GM19238 (cell line): ENCODE measurements around the gene TUFT1.
"Not testable (repeated sequence)": the region's sequence is repeated elsewhere in the genome, so short reads cannot be mapped to it uniquely, and the experiment has no call there.

Experiments used
- DNase-seq: peaks from one replicate; pipeline ENCODE4 v3.0.0; 2011; ENCODE audit warnings: low spot score; ENCODE audit not compliant: insufficient read length

Gene TUFT1

DNA sequence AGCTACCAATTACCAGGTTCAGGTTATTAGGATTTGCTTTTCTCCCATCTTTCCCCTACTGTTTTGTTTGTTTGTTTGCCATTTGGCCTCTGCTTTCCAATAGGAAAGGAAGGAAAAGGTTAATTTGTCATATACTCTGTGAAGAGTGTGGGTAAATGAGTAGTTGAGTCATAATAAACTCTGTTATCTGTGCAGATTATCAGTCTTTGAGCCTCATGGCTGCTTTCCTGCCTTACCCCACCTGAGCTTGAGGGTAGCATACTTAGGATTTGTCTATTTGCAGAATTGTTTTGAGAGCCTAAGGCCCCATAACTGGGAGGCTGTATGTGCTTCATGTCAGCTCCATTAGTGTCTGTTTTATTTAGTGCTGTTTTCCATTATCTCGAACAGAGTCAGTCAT lies 38.8 kb downstream of the TUFT1 start:
- DNase-seq: no peak

GRCh38 chr1:151579436-151580225 lies 39.5 kb downstream of the TUFT1 start:
- no peak for DNase-seq

DNA sequence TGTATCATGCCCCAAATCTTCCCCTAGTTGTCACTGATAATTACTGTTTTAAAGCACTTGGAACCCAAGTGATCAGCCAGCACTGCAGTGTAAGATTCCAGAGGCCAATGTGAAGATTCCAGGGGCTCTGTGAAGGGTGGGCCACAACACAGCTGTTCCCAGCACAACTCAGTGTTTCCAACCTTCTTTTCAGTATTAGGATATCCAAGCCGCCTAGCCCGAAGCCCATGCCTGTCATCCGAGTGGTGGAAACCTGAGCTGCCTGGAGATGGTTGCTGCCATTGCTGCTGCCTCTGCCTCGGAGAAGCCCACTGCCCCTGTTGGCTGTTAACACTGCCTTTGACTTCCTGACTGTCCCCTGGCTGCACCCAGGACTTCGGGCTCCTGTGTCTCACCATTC lies 41.3 kb downstream of the TUFT1 start:
- DNase-seq: no peak

- no peak for DNase-seq
Observed at GRCh38 chr1:151581921-151582320, 41.8 kb downstream of the TUFT1 start.

DNA sequence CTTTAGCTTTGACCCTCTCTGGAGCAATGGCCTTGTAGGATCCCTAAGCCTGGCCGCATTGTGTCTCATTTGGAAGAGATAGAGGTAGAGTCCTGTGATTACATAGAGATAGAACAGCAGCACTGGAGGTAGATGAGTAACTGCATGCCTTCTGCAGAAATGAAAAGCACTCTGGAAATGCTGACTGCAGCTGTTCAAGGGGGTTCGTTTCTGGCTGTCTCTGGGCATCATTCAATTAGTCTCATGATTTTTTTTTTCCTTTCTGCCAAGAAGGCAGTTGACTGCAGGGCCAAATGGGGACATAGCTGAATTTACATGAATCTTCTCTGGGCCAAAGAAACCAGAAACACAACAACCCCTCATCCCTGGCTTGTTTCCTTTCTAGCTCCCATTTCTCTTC lies 43.7 kb downstream of the TUFT1 start:
- no peak for DNase-seq

DNA sequence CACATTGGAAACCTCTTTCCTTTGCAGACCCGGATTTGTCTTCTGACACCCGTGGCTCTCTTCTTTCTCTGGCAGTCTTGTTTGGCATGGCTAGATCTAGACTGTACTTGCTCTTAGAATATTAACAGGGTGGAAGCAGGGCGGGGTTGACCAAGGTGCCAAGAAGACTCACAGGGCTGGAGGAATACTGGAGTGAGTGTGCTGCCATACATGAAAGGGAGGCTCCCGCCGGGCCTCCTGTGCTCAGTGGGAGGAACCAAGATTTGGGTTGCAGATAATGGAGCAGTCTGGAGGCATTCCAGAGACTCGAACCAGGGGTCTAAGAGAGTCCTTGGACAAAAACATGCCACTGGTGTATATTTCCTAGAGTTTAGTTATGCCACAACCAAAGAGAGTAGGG lies 44.2 kb downstream of the TUFT1 start:
- no peak for DNase-seq

GRCh38 chr1:151584780-151585179 lies 44.7 kb downstream of the TUFT1 start:
- no peak for DNase-seq

- no peak for DNase-seq
Observed at GRCh38 chr1:151585622-151586021, 45.5 kb downstream of the TUFT1 start.

GRCh38 chr1:151590961-151591360 lies 50.9 kb downstream of the TUFT1 start:
- DNase-seq: no peak

- DNase-seq: no peak
Observed at GRCh38 chr1:151593730-151594129, 53.6 kb downstream of the TUFT1 start.

GRCh38 chr1:151594143-151594625 lies 54.1 kb downstream of the TUFT1 start:
- DNase-seq: peak; percentile 79

DNA sequence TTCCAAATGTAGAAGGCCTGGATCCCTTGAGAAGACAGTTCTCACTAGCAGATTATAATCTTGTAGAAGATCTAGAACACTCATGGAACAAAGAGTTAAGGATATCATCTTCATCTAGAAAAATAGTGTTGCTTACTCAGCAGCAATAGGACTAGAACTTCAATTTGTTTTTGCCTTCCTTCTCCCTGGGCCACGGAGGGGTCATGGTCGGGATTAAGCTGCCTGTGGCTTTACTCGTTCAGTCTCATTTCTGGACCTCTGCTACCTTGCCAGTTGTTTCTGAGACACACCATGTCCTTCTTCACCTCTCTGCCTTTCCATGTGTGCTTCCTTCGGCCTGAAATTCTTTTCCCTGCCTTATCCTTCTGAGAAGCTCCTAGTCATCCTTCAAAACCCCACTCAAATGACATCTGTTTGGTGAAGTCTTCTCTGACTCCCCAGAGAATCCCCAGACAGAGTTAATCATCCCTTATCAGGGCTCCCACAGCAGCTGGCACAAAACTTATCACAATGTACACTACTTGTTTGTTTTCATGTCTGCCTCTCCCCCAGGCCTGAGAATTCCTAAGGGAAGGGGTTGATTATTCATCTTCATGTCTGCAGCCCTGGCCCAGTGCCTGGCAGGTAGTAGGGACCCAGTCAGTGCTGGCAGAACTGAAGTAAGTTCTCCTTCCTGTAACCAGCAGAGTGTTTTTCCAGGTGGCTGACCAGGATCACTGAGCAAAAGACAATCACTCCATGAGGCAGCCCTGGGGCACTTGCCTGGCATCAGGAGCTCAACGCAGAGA lies 56.3 kb downstream of the TUFT1 start:
- no peak for DNase-seq

- not testable (repeated sequence) for DNase-seq
Observed at GRCh38 chr1:151602550-151602949, 62.4 kb downstream of the TUFT1 start.

DNA sequence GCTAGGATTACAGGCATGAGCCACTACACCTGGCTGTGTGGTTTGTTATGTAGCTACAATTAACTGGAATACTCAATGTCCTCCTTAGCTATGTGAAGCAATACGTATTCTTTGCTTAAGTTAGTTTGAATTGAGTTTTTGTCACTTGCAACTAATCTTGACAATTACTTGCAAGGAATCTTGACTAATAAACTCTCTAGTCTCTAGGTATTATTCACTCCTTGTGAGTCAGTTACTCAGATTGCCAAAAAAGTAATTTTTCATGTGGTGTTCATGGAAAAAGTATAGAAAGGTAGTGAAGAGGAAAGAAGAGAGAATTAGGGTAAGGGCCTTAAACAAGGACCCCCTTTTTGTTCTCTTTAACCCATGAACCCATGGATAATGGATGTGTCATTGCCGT lies 64.2 kb downstream of the TUFT1 start:
- DNase-seq: no peak

DNA sequence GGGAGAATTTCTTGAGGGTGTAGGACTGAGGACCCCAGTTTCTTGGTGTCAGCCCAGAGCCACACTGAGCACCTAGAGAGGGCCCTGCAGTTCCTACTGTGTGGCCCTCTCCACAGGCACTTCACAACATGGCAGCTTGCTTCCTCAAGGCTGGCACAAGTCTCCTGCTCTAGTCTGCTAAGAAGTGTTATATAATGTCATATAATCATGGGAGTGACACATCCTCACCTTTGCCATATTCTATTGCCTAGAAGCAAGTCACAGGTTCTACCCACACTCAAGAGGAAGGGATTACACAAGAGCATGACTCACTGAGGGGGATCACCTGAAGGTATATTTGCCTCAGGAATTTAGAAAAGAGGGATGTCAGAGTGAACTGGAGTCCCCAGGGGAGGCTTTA lies 66.3 kb downstream of the TUFT1 start:
- DNase-seq: no peak

GRCh38 chr1:151606857-151607256 lies 66.7 kb downstream of the TUFT1 start:
- no peak for DNase-seq

DNA sequence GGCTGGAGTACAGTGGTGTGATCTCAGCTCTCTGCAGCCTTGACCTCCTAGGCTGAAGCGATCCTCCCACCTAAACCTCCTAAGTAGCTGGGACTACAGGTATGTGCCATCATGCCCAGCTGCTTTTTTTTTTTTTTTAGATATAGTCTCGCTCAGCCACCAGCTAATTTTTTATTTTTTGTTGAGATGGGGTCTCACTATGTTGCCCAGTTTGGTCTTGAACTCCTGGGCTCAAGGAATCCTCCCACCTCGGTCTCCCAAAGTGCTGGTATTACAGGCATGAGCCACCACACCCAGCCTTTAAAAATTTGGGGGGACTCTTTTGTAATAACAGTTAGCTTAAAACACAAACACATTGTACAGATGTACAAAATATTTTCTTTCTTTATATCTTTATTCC lies 70.0 kb downstream of the TUFT1 start:
- DNase-seq: no peak

- DNase-seq: no peak
Observed at GRCh38 chr1:151611288-151611790, 71.2 kb downstream of the TUFT1 start.

- peak; percentile 97 for DNase-seq
Observed at GRCh38 chr1:151611832-151612500, 71.9 kb downstream of the TUFT1 start, which contains the start of gene SNX27. SNX27 (plus strand) TSS chr1:151612050; CDS start chr1:151612202, 152 bp downstream.

GRCh38 chr1:151612501-151613281 lies 72.6 kb downstream of the TUFT1 start:
- peak; percentile 36 for DNase-seq

GRCh38 chr1:151613282-151613780 lies 73.2 kb downstream of the TUFT1 start:
- no peak for DNase-seq
